CD4-positive, alpha-beta T cell (primary cell): ENCODE measurements around the gene ARMC9. TPM values are rescaled to one million over a fixed set of nuclear protein-coding genes. Genes with fewer than 3 reads are reported as not detected.

Experiments
- ATAC-seq: fragments of 200-7000 bp; cut with Tn5 transposase; one replicate; pipeline ENCODE4 v1.10.0; 2022; ENCODE audit warnings: mild to moderate bottlenecking; ENCODE audit not compliant: poor library complexity
- CTCF ChIA-PET: fragments of 350-600 bp; sonication (Branson Sonifier 250); formaldehyde crosslinking; loops from one replicate; lab custom pipeline; 2021; ENCODE audit warnings: antibody characterized with exemption, inconsistent platforms; lab: Charles Lee
- POLR2A ChIA-PET: fragments of 350-600 bp; sonication (Branson Sonifier 250); formaldehyde crosslinking; loops from one replicate; lab custom pipeline; 2021; ENCODE audit warnings: antibody characterized with exemption, inconsistent platforms; lab: Charles Lee
- DNase-seq, 14 experiments: peaks; one replicate each; pipeline ENCODE4 v3.0.0-alpha.2; 2013 to 2020; ENCODE audit warnings: mixed read lengths in 2 of 14
- H3K27ac ChIP-seq, 2 donors: one replicate each; pipeline versions ENCODE4 v1.5.1 to v1.7.0; 2013; ENCODE audit warnings: low read length in 2 of 2, low read depth in 1 of 2, mild to moderate bottlenecking in 1 of 2
- H3K27me3 ChIP-seq, 2 experiments: 1 replicate in 1 of 2; 2 replicates in 1 of 2; pipeline versions ENCODE4 v1.6.1 to v1.7.0; 2013; ENCODE audit warnings: low read length in 2 of 2, control low read depth in 1 of 2, mild to moderate bottlenecking in 1 of 2, moderate library complexity in 1 of 2; ENCODE audit not compliant: insufficient read depth in 2 of 2, control insufficient read depth in 1 of 2
- H3K36me3 ChIP-seq: one replicate; pipeline ENCODE4 v1.6.1; 2013; ENCODE audit warnings: low read length, control low read depth; ENCODE audit not compliant: insufficient read depth
- H3K4me1 ChIP-seq: one replicate; pipeline ENCODE4 v1.6.1; 2013; ENCODE audit warnings: low read length, control low read depth; ENCODE audit not compliant: insufficient read depth
- H3K4me3 ChIP-seq: one replicate; pipeline ENCODE4 v1.5.1; 2013; ENCODE audit warnings: mild to moderate bottlenecking, low read length, moderate library complexity
- H3K9me3 ChIP-seq, 2 experiments: 1 replicate in 1 of 2; 2 replicates in 1 of 2; pipeline versions ENCODE4 v1.6.1 to v1.7.0; 2013; ENCODE audit warnings: low read length in 2 of 2, mild to moderate bottlenecking in 2 of 2, control low read depth in 1 of 2, moderate library complexity in 1 of 2; ENCODE audit not compliant: control insufficient read depth in 1 of 2, insufficient read depth in 1 of 2
- H3K27ac Mint-ChIP-seq: one replicate; pipeline ENCODE4 v1.8.0; 2020; ENCODE audit warnings: mixed read lengths
- H3K27me3 Mint-ChIP-seq: one replicate; pipeline ENCODE4 v1.8.0; 2021; ENCODE audit warnings: mixed read lengths
- H3K36me3 Mint-ChIP-seq: one replicate; pipeline ENCODE4 v1.8.0; 2021; ENCODE audit warnings: low read depth, mixed read lengths
- H3K4me1 Mint-ChIP-seq: one replicate; pipeline ENCODE4 v1.8.0; 2021; ENCODE audit warnings: low read depth, mixed read lengths
- H3K4me3 Mint-ChIP-seq: one replicate; pipeline ENCODE4 v1.8.0; 2020; ENCODE audit warnings: mild to moderate bottlenecking, mixed read lengths
- H3K9me3 Mint-ChIP-seq: one replicate; pipeline ENCODE4 v1.8.0; 2020; ENCODE audit warnings: mixed read lengths
- intact Hi-C, 2 experiments: fragments of 100-400 bp; cut with DNase I in 1 of 2; cut with micrococcal nuclease in 1 of 2; formaldehyde crosslinking; loops; one replicate each; pipeline versions ENCODE4 v1.15.1 to v1.9.0; 2023 to 2025; cut with DNase I, micrococcal nuclease
- total RNA-seq, 174 experiments: library from RNA in 2 of 174; stranded (reverse) in 2 of 174; gene quantifications; one replicate each; pipeline ENCODE4 v1.2.3 and lab custom pipeline; 2021 to 2026
- TF ChIP-seq, protein P1 (sequence below): fragments of 200-600 bp; IDR thresholded peaks from one replicate; pipeline ENCODE4 v1.8.0; 2022; ENCODE audit warnings: antibody characterized with exemption, mild to moderate bottlenecking

Gene ARMC9
- total RNA-seq, 2 experiments from 2014 or later, result 0.16 to 0.42 TPM

DNA sequence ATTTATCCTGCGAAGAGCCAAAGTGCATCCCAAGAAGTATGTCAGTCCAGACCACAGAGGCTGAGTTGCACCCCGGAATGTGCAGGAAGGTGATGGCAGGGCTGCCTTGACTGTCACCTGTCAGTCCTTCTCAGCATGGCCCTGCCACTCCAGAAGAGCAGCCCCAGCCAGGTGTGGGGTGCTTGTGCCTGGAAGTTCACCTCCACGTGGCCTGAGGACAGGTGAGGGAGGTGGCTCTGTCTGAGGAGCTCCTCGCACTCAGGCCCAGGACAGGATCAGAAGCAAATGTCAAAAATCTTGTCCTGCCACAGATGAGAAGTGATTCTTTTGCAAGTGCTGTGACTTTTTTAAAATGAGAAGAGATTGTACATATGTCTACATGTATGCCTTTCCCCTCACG is 165.6 kb downstream of the ARMC9 start:
- Histone ChIP-seq H3K27ac (no peak overlapping the region), H3K4me1 (peaks cover 13% of the 10 kb centered on the region), H3K9me3 (peaks cover 0 to 5% of the 10 kb centered on the region in 2 experiments), H3K4me3 (no peak overlapping the region), H3K36me3 (no peaks in the 10 kb centered on the region), H3K27me3 (no peaks in the 10 kb centered on the region)
- TF ChIP-seq, protein P1, sequence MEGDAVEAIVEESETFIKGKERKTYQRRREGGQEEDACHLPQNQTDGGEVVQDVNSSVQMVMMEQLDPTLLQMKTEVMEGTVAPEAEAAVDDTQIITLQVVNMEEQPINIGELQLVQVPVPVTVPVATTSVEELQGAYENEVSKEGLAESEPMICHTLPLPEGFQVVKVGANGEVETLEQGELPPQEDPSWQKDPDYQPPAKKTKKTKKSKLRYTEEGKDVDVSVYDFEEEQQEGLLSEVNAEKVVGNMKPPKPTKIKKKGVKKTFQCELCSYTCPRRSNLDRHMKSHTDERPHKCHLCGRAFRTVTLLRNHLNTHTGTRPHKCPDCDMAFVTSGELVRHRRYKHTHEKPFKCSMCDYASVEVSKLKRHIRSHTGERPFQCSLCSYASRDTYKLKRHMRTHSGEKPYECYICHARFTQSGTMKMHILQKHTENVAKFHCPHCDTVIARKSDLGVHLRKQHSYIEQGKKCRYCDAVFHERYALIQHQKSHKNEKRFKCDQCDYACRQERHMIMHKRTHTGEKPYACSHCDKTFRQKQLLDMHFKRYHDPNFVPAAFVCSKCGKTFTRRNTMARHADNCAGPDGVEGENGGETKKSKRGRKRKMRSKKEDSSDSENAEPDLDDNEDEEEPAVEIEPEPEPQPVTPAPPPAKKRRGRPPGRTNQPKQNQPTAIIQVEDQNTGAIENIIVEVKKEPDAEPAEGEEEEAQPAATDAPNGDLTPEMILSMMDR, result no peak
- Mint-ChIP-seq H3K9me3 (no peaks in the 10 kb centered on the region), H3K36me3 (no peaks in the 10 kb centered on the region), H3K27ac (no peak overlapping the region), H3K27me3 (no peaks in the 10 kb centered on the region), H3K4me1 (peaks cover 5% of the 10 kb centered on the region), H3K4me3 (no peak overlapping the region)
- POLR2A ChIA-PET, result no interaction called here
- ATAC-seq, result no peak
- CTCF ChIA-PET, result interaction anchor here (1.1 kb wide), 1 partner anchor 9 kb away, joined by 4 read pairs; no protein-coding TSS in a partner anchor
- intact Hi-C loops, result no loop called here
- DNase-seq, result no peak

DNA sequence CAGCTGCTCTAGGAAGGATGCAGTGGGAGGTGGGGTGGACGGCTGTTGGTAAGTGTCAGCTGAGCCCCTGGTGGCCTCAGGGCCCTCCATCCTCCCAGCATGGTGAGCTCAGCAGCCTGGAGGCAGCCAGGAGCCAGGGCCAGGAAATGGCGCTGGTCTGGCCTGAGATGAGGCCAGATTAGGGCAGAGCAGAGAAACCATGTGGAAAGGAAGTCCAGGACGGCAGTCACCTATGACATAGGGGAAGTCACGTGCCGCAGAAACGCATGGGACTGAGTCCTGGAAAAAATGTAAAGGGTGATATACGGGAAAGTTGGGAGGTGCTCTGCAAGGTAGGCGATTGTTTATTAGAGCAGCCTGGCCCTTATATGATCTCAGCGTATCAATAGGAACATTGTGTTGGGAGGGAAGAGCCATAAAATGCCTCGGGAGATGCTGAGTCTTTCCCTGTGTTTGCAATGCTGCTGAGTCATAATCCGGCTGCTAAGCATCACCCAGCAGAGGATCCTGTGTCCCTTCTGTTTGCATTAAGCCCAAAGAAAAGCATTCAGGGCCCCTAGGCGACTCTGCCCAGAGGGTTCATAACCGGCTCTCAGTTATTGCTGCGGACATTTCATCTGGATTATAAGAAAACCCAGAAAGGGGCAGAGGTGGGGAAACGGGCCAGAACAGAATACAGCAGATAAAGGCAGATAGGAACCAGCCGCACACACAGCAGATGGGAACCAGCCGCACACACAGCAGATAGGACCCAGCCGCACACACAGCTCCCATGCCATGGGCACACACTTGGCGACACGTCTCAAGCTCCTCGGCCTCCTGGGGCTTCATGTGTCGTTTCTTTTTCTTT is 166.8 kb downstream of the ARMC9 start:
- Histone ChIP-seq H3K9me3 (peaks cover 0 to 5% of the 10 kb centered on the region in 2 experiments), H3K4me1 (peaks cover 13% of the 10 kb centered on the region), H3K27ac (no peak overlapping the region), H3K36me3 (no peaks in the 10 kb centered on the region), H3K27me3 (no peaks in the 10 kb centered on the region), H3K4me3 (no peak overlapping the region)
- no peaks in the 10 kb centered on the region for H3K27me3 Mint-ChIP-seq
- TF ChIP-seq, protein P1, result no peak
- H3K4me1 Mint-ChIP-seq, result peaks cover 5% of the 10 kb centered on the region
- no peak overlapping the region for H3K4me3 Mint-ChIP-seq
- DNase-seq (no peak), ATAC-seq (no peak)
- intact Hi-C loops, result no loop called here
- POLR2A ChIA-PET, result no interaction called here
- CTCF ChIA-PET, result no interaction called here
- H3K9me3 Mint-ChIP-seq, result no peaks in the 10 kb centered on the region
- H3K27ac Mint-ChIP-seq, result no peak overlapping the region
- no peaks in the 10 kb centered on the region for H3K36me3 Mint-ChIP-seq

GRCh38 chr2:231367178-231367577 is 168.7 kb downstream of the ARMC9 start:
- Histone ChIP-seq H3K27me3 (no peaks in the 10 kb centered on the region), H3K9me3 (no peaks in the 10 kb centered on the region), H3K4me3 (no peak overlapping the region), H3K36me3 (no peaks in the 10 kb centered on the region), H3K27ac (no peak overlapping the region), H3K4me1 (peaks cover 6% of the 10 kb centered on the region)
- no peaks in the 10 kb centered on the region for H3K27me3 Mint-ChIP-seq
- ATAC-seq (no peak), DNase-seq (no peak)
- no peaks in the 10 kb centered on the region for H3K9me3 Mint-ChIP-seq
- ChIA-PET POLR2A (no interaction called here), CTCF (no interaction called here)
- intact Hi-C loops, result no loop called here
- TF ChIP-seq, protein P1, result no peak
- no peak overlapping the region for H3K27ac Mint-ChIP-seq
- H3K36me3 Mint-ChIP-seq, result no peaks in the 10 kb centered on the region
- peaks cover 3% of the 10 kb centered on the region for H3K4me1 Mint-ChIP-seq
- no peak overlapping the region for H3K4me3 Mint-ChIP-seq
